H9 (cell line): Measurements from ENCODE around the gene UTP25. TPM values are rescaled to one million over a fixed set of nuclear protein-coding genes. Genes with fewer than 3 reads are reported as not detected.

Experiments used
- DNase-seq: peaks from one replicate; pipeline ENCODE4 v3.0.0-alpha.2; 2017
- H2AFZ ChIP-seq: one replicate; pipeline ENCODE4 v1.6.1; 2013; ENCODE audit warnings: mild to moderate bottlenecking, low read length, control low read depth, moderate library complexity
- H2AK5ac ChIP-seq: 2 replicates; pipeline ENCODE4 v1.6.1; 2013; ENCODE audit warnings: low read length, control low read depth, mixed read lengths; ENCODE audit not compliant: insufficient read length
- H2BK120ac ChIP-seq: one replicate; pipeline ENCODE4 v1.6.1; 2013; ENCODE audit warnings: low read depth, mild to moderate bottlenecking, low read length, control low read depth, inconsistent platforms; ENCODE audit not compliant: poor library complexity, severe bottlenecking
- H2BK12ac ChIP-seq: 2 replicates; pipeline ENCODE4 v1.6.1; 2013; ENCODE audit warnings: low read length, control low read depth, mixed read lengths, low read depth; ENCODE audit not compliant: insufficient read length
- H2BK15ac ChIP-seq: 2 replicates; pipeline ENCODE4 v1.6.1; 2013; ENCODE audit warnings: low read depth, low read length, control low read depth
- H2BK20ac ChIP-seq: one replicate; pipeline ENCODE4 v1.6.1; 2013; ENCODE audit warnings: low read depth, mild to moderate bottlenecking, low read length, control low read depth, inconsistent platforms; ENCODE audit not compliant: poor library complexity, severe bottlenecking
- H2BK5ac ChIP-seq: 2 replicates; pipeline ENCODE4 v1.6.1; 2013; ENCODE audit warnings: low read length, control low read depth, mixed read lengths; ENCODE audit not compliant: insufficient read length
- H3K14ac ChIP-seq: 2 replicates; pipeline ENCODE4 v1.6.1; 2013; ENCODE audit warnings: low read length, control low read depth; ENCODE audit not compliant: insufficient read depth
- H3K18ac ChIP-seq: 2 replicates; pipeline ENCODE4 v1.6.1; 2013; ENCODE audit warnings: low read depth, mild to moderate bottlenecking, mixed read lengths, low read length, control low read depth; ENCODE audit not compliant: insufficient read length
- H3K23ac ChIP-seq: 2 replicates; pipeline ENCODE4 v1.6.1; 2013; ENCODE audit warnings: low read length, control low read depth, mixed read lengths, low read depth; ENCODE audit not compliant: insufficient read length
- H3K23me2 ChIP-seq: 2 replicates; pipeline ENCODE4 v1.6.1; 2013; ENCODE audit warnings: low read depth, mild to moderate bottlenecking, mixed read lengths, low read length, control low read depth; ENCODE audit not compliant: insufficient read length, poor library complexity, severe bottlenecking
- H3K27ac ChIP-seq: 2 replicates; pipeline ENCODE4 v1.5.1; 2013; ENCODE audit warnings: low read length, control low read depth, mixed read lengths, low read depth; ENCODE audit not compliant: insufficient read length
- H3K27me3 ChIP-seq: 2 replicates; pipeline ENCODE4 v1.6.1; 2013; ENCODE audit warnings: low read length, control low read depth, inconsistent platforms; ENCODE audit not compliant: insufficient read depth
- H3K4ac ChIP-seq: 2 replicates; pipeline ENCODE4 v1.6.1; 2013; ENCODE audit warnings: low read depth, mild to moderate bottlenecking, control low read depth, inconsistent platforms, low read length, moderate library complexity
- H3K4me1 ChIP-seq: 2 replicates; pipeline ENCODE4 v1.6.1; 2013; ENCODE audit warnings: low read length, control low read depth, inconsistent platforms; ENCODE audit not compliant: insufficient read depth
- H3K4me2 ChIP-seq: 2 replicates; pipeline ENCODE4 v1.6.1; 2013; ENCODE audit warnings: low read length, control low read depth, mixed read lengths; ENCODE audit not compliant: insufficient read length, insufficient read depth
- H3K56ac ChIP-seq: 2 replicates; pipeline ENCODE4 v1.6.1; 2013; ENCODE audit warnings: low read depth, mild to moderate bottlenecking, mixed read lengths, low read length, control low read depth; ENCODE audit not compliant: insufficient read length
- H3K79me1 ChIP-seq: 2 replicates; pipeline ENCODE4 v1.6.1; 2013; ENCODE audit warnings: low read depth, mild to moderate bottlenecking, moderate library complexity, low read length, control low read depth, inconsistent platforms; ENCODE audit not compliant: insufficient read depth, poor library complexity, severe bottlenecking
- H3K79me2 ChIP-seq: 2 replicates; pipeline ENCODE4 v1.6.1; 2013; ENCODE audit warnings: low read length, control low read depth, inconsistent platforms; ENCODE audit not compliant: insufficient read depth
- H3K9ac ChIP-seq: 2 replicates; pipeline ENCODE4 v1.6.1; 2013; ENCODE audit warnings: low read length, control low read depth, mixed read lengths; ENCODE audit not compliant: insufficient read length; ENCODE audit errors: extremely low read depth
- H3K9me3 ChIP-seq: one replicate; pipeline ENCODE4 v1.6.1; 2013; ENCODE audit warnings: low read depth, low read length, inconsistent platforms; ENCODE audit not compliant: control insufficient read depth
- H3T11ph ChIP-seq: one replicate; pipeline ENCODE4 v1.6.1; 2013; ENCODE audit warnings: mild to moderate bottlenecking, low read length, control low read depth, inconsistent platforms
- H4K20me1 ChIP-seq: one replicate; pipeline ENCODE4 v1.6.1; 2013; ENCODE audit not compliant: control insufficient read depth, insufficient read length, insufficient read depth
- H4K5ac ChIP-seq: 2 replicates; pipeline ENCODE4 v1.6.1; 2013; ENCODE audit warnings: low read depth, mild to moderate bottlenecking, mixed read lengths, low read length, control low read depth; ENCODE audit not compliant: insufficient read length
- H4K8ac ChIP-seq: replicated peaks from 2 replicates; pipeline ENCODE4 v1.6.1; 2013; ENCODE audit warnings: low read length, control low read depth, mixed read lengths, low read depth; ENCODE audit not compliant: insufficient read length
- H4K91ac ChIP-seq: 2 replicates; pipeline ENCODE4 v1.6.1; 2013; ENCODE audit warnings: low read depth, mild to moderate bottlenecking, moderate library complexity, mixed read lengths, low read length, control low read depth; ENCODE audit not compliant: insufficient read length
- H3K27ac Mint-ChIP-seq, 3 experiments: 2 replicates in 2 of 3; 3 replicates in 1 of 3; pipeline ENCODE4 v1.8.0; 2020 to 2021; ENCODE audit warnings: mixed read lengths in 3 of 3, mild to moderate bottlenecking in 1 of 3, moderate library complexity in 1 of 3
- H3K27me3 Mint-ChIP-seq: 2 replicates; pipeline ENCODE4 v1.8.0; 2021; ENCODE audit warnings: low read depth, mild to moderate bottlenecking, moderate library complexity, mixed read lengths
- H3K36me3 Mint-ChIP-seq, 3 experiments: 2 replicates in 2 of 3; 3 replicates in 1 of 3; pipeline ENCODE4 v1.8.0; 2020 to 2021; ENCODE audit warnings: low read depth in 3 of 3, mixed read lengths in 3 of 3; ENCODE audit not compliant: insufficient read depth in 1 of 3
- H3K4me1 Mint-ChIP-seq, 2 experiments: 2 replicates each; pipeline ENCODE4 v1.8.0; 2020; ENCODE audit warnings: mixed read lengths in 2 of 2
- H3K4me3 Mint-ChIP-seq, 2 experiments: 2 replicates in 1 of 2; 3 replicates in 1 of 2; pipeline ENCODE4 v1.8.0; 2020 to 2021; ENCODE audit warnings: mild to moderate bottlenecking in 2 of 2, mixed read lengths in 2 of 2, moderate library complexity in 1 of 2
- H3K9me3 Mint-ChIP-seq, 2 experiments: 2 replicates in 1 of 2; 3 replicates in 1 of 2; pipeline ENCODE4 v1.8.0; 2020; ENCODE audit warnings: mild to moderate bottlenecking in 2 of 2, mixed read lengths in 2 of 2, moderate library complexity in 1 of 2
- WGBS: extraction: QIAGEN DNeasy Blood & Tissue Kit; methylation state at CpG from one replicate; pipeline ENCODE4 v1.1.7; 2013; ENCODE audit warnings: missing lambda C conversion rate, low lambda C conversion rate, mixed read lengths; ENCODE audit not compliant: insufficient read length; ENCODE audit errors: extremely low coverage; 5-methylcytosine and 5-hydroxymethylcytosine counted together
- total RNA-seq: library from RNA; stranded (reverse); gene quantifications from 2 replicates; pipeline ENCODE4 v1.2.1, GENCODE V29; 2021
- TF ChIP-seq, protein P1 (sequence below): fragments of 200-600 bp; sonication (generic); conservative IDR thresholded peaks from 3 replicates; pipeline ENCODE4 v1.8.0; 2021; ENCODE audit warnings: antibody characterized with exemption, mild to moderate bottlenecking

The UTP25 gene
- total RNA-seq, 1 experiment from 2014 or later = 12.9 TPM

GRCh38 chr1:209853676-209854075 lies 25.9 kb downstream of the UTP25 start:
- no peaks in the 10 kb centered on the region for H3K9me3 Mint-ChIP-seq
- no peaks in the 10 kb centered on the region for H3K9me3 ChIP-seq
- no peak overlapping the region for H3K27ac ChIP-seq
- H3K4me3 Mint-ChIP-seq = no peak overlapping the region
- H4K5ac ChIP-seq = no peak overlapping the region
- H2AK5ac ChIP-seq = no peak overlapping the region
- H3K4me1 ChIP-seq = no peaks in the 10 kb centered on the region
- H2BK15ac ChIP-seq = no peak overlapping the region
- no peak overlapping the region for H3K14ac ChIP-seq
- peaks cover 17 to 46% (median 28%) of the 10 kb centered on the region in 3 experiments; a peak in 6 of 7 replicates for H3K36me3 Mint-ChIP-seq
- H3K9ac ChIP-seq = no peak overlapping the region
- H3K4me2 ChIP-seq = no peak overlapping the region
- TF ChIP-seq, protein P1, sequence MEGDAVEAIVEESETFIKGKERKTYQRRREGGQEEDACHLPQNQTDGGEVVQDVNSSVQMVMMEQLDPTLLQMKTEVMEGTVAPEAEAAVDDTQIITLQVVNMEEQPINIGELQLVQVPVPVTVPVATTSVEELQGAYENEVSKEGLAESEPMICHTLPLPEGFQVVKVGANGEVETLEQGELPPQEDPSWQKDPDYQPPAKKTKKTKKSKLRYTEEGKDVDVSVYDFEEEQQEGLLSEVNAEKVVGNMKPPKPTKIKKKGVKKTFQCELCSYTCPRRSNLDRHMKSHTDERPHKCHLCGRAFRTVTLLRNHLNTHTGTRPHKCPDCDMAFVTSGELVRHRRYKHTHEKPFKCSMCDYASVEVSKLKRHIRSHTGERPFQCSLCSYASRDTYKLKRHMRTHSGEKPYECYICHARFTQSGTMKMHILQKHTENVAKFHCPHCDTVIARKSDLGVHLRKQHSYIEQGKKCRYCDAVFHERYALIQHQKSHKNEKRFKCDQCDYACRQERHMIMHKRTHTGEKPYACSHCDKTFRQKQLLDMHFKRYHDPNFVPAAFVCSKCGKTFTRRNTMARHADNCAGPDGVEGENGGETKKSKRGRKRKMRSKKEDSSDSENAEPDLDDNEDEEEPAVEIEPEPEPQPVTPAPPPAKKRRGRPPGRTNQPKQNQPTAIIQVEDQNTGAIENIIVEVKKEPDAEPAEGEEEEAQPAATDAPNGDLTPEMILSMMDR = no peak
- no peak overlapping the region for H4K91ac ChIP-seq
- H4K20me1 ChIP-seq = no peaks in the 10 kb centered on the region
- H3K23ac ChIP-seq = no peak overlapping the region
- no peak overlapping the region for H2BK12ac ChIP-seq
- no peak overlapping the region for H2BK5ac ChIP-seq
- no peak overlapping the region for H2BK120ac ChIP-seq
- H3K27me3 ChIP-seq = no peaks in the 10 kb centered on the region
- H3K56ac ChIP-seq = no peak overlapping the region
- H3K4ac ChIP-seq = no peak overlapping the region
- no peak overlapping the region for H3T11ph ChIP-seq
- no peak overlapping the region for H2BK20ac ChIP-seq
- no peak overlapping the region for H2AFZ ChIP-seq
- WGBS = no CpG with 5 or more reads among the region's 2 CpGs
- H4K8ac ChIP-seq = no peak overlapping the region
- no peak overlapping the region for H3K18ac ChIP-seq
- no peak overlapping the region for H3K27ac Mint-ChIP-seq
- no peaks in the 10 kb centered on the region for H3K79me1 ChIP-seq
- no peaks in the 10 kb centered on the region for H3K79me2 ChIP-seq
- H3K4me1 Mint-ChIP-seq = no peaks in the 10 kb centered on the region
- H3K23me2 ChIP-seq = no peaks in the 10 kb centered on the region
- no peaks in the 10 kb centered on the region for H3K27me3 Mint-ChIP-seq
- no peak for DNase-seq
